ENCODE data around the gene TRMT61A. TPM values are rescaled to one million over a fixed set of nuclear protein-coding genes. Genes with fewer than 3 reads are reported as not detected.
A peak's percentile ranks its signal among the peaks of the same experiment; 100 is the strongest.
"Not testable (repeated sequence)": the region's sequence is repeated elsewhere in the genome, so short reads cannot be mapped to it uniquely, and the experiment has no call there.

Gene TRMT61A
- total RNA-seq, 1 donor from 2014 or later = 9.0 TPM

DNA sequence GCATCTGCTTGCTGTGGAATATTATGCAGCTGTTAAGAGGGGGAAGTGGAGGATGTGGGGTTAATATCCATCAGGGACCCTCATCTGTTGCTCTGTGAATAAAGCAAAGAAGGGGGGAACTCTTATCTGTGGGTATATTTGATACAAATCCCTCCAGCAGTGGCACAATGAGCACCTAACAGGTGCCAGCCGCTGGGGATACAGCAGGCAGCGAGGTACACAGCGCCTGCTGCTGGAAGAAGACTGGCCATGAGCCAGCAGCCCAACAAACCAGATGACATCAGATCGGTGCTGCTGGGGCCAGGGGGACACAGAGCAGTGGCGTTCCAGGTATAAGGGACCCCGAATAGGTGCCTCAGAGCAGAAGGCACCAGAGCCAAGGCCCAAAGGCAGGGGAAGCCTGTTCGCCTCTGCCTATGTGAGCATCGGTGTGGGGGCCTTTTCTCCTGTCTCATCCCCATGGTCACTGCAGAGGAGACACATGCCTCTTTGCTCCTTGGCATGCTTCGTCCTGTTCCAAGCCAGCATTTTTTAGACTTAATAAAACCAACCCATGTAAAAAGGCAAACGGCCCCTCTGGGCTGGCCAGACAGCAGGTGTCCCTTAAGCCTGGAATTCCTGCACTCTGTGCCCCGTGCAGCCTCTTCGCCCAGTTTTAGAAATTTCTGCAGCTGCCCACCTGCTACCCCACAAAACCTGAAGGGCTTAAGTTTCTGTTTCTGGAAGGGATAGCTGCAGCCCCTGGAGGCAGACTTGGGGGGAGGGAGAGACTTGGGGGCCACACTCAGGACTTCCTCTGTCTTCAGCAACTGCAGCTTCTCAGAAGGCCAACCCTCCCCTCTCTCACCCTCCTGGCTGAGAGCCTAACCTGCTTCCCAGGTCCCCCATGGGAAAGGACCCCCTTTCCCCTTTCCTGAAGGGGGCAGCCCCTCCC is 4.7 kb upstream of the TRMT61A start:
- no peak overlapping the region for H3K4me3 ChIP-seq (ENCODE audit: low read depth, low read length)
- DNase-seq (ENCODE audit: low read depth) = no peak
- TF ChIP-seq, protein P1, sequence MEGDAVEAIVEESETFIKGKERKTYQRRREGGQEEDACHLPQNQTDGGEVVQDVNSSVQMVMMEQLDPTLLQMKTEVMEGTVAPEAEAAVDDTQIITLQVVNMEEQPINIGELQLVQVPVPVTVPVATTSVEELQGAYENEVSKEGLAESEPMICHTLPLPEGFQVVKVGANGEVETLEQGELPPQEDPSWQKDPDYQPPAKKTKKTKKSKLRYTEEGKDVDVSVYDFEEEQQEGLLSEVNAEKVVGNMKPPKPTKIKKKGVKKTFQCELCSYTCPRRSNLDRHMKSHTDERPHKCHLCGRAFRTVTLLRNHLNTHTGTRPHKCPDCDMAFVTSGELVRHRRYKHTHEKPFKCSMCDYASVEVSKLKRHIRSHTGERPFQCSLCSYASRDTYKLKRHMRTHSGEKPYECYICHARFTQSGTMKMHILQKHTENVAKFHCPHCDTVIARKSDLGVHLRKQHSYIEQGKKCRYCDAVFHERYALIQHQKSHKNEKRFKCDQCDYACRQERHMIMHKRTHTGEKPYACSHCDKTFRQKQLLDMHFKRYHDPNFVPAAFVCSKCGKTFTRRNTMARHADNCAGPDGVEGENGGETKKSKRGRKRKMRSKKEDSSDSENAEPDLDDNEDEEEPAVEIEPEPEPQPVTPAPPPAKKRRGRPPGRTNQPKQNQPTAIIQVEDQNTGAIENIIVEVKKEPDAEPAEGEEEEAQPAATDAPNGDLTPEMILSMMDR (conservative IDR thresholded peaks at IDR 0.05; ENCODE audit: low read depth, low read length) = no peak

DNA sequence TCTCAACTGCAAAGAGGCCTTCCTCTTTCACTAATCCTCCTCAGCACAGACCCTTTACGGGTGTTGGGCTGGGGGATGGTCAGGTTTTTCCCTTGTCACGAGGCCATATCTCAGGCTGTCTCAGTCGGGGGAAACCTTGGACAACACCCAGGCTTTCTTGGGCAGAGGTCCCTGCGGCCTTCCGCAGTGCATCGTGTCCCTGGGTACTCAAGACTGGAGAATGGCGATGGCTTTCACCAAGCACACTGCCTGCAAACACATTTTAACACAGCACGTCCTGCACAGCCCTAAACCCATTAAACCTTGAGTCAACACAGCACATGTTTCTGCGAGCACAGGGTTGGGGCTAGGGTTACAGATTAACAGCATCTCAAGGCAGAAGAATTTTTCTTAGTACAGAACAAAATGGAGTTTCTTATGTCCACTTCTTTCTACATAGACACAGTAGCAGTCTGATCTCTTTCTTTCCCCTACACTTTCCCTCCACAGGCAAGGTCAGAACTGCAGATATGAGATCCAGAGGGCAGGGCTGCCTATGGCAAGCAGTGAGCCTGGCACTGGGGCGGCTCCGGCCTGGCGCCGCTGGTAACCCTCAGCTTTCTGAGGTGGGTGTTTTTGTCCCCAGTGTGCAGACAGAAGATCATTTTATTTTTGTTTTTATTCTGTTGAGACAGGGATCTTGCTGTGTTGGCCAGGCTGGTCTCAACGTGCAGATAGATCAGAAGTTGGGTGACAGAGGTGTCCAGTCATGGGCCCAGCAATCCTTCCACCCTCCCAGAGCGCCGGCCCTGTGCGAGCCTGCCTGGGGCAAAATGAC is 3.4 kb upstream of the TRMT61A start:
- not testable (repeated sequence) for H3K4me3 ChIP-seq (ENCODE audit: low read depth, low read length); DNase-seq (ENCODE audit: low read depth)

DNA sequence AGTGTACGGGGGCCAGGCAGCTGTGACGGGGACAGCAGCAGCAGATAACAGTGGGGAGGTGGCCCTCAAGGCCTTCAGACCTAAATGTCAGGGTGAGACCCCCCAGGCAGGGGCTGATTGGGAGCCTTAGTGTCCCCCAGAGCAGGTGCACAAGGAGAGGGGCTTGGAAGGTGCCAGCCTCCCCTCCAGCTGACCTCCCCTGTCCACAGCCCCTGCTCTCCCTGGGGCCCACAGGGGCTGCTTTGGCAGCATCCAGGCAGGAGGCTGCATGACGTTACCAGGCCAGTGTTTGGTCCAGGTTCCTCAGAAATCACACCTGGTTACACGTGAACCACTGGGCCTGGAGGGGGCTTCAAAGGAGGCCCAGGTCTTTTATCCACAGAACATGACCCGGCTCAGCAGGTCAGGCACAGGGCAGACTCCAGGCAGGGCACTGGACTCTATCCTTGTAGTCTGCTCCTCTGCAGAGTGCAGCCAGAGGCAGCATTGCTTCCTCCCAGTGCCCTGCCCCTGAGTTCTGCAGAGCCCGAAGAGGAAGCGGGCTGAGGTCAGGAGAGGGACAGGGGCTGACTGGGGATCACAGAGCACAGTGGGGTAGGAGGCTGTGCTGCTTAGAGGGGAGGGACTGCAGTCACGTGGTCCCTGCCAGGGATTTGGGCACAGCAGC is 2.6 kb upstream of the TRMT61A start:
- H3K4me3 ChIP-seq (ENCODE audit: low read depth, low read length) = no peak overlapping the region
- DNase-seq (ENCODE audit: low read depth) = no peak
- TF ChIP-seq, protein P1 (conservative IDR thresholded peaks at IDR 0.05; ENCODE audit: low read depth, low read length) = no peak

DNA sequence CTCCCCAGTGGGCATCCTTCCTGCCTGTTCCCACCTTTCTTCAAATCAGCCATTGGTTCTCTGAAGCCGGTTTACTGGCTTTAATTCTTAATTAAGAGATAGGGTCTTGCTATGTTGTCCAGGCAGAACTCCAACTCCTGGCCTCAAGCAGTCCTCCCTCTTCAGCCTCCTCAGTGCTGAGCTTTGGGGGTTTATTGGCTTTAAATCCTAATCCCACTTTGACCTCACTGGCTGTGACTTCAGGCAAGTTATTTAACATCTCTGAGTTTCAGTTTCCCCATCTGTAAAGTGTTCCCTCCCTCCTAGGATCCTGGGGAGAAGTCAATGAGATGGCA is 2.1 kb upstream of the TRMT61A start:
- no peak for DNase-seq (ENCODE audit: low read depth)
- TF ChIP-seq, protein P1 (conservative IDR thresholded peaks at IDR 0.05; ENCODE audit: low read depth, low read length) = no peak
- H3K4me3 ChIP-seq (ENCODE audit: low read depth, low read length) = no peak overlapping the region

DNA sequence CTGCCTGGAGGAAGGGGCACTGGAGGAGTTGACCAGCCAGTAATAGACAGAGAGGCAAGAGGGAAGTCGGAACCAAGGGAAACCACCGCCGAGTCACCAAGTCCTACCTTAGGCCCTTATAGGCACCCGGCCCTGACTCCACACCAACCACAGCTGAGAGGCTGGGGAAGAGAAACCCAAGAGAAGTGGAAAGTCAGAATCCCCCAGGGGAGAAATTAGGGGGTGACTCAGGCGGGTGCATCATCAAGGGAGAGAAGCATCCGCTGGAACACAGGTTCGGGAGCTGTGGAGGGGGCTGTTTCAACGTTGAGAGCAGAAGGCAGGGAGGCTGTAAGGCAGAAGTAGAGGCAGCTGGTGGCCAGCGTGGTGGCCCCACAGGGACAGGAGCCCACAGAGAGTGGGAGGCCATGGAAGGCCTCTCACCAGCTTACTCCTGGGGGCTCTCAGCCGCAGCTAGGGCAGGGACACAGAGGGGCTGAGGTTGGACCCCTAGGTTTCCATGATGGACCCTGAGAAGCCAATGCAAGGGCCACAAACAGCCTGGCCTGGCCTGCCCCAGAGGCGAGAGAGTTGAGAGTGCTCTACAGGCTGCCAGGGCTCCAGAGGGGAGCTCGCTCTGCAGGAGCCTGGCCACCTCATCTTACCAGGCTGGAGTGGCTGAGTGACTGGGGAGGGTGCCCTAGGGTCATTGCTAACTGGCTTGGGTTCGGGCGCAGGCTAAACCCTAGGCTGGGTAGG is 1.4 kb upstream of the TRMT61A start:
- TF ChIP-seq, protein P1 (conservative IDR thresholded peaks at IDR 0.05; ENCODE audit: low read depth, low read length) = no peak
- H3K4me3 ChIP-seq (ENCODE audit: low read depth, low read length) = peak overlapping the region; percentile 66
- DNase-seq (ENCODE audit: low read depth) = no peak

DNA sequence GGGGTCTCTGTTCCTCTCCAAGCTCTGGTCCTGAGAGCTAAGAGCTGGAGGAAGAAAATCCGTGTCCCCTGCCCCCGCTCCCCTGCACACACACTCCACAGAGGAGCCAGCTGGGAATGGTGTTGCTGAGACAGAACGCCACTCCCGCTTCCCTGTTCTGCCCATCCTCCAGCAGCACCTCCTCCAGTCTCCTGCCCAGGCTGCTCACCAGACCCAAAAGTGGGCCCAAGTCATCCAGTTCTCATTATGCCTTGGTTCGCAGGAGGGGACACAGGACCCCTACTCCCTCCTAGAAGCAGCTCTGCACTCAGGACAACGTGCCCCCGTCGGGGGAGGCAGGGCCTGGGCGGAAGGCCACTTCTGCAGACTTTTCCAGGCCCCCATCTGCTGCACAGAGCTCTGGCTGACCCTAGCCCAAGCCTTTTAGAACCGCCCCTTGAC is 830 bp upstream of the TRMT61A start:
- no peak for DNase-seq (ENCODE audit: low read depth)
- peak overlapping the region; percentile 66 for H3K4me3 ChIP-seq (ENCODE audit: low read depth, low read length)
- TF ChIP-seq, protein P1 (conservative IDR thresholded peaks at IDR 0.05; ENCODE audit: low read depth, low read length) = no peak

Measured in epithelial cell of proximal tubule (primary cell).